HEK293 (cell line): Measurements from ENCODE around the gene RNF111.

ENCODE experiments used
- EGR2 ChIP-seq: fragments of 450-650 bp; formaldehyde crosslinking; IDR thresholded peaks from 2 replicates; pipeline ENCODE4 v1.5.1; 2016; ENCODE audit warnings: low read depth, missing biosample characterization, missing genetic modification characterization
- MEIS1 ChIP-seq: sonication (generic); formaldehyde crosslinking; IDR thresholded peaks from 2 replicates; pipeline ENCODE4 v1.8.1; 2022; ENCODE audit warnings: missing genetic modification reagents, mild to moderate bottlenecking, borderline replicate concordance
- SCRT2 ChIP-seq: fragments of 450-650 bp; formaldehyde crosslinking; IDR thresholded peaks from 2 replicates; pipeline ENCODE4 v1.5.1; 2016; ENCODE audit warnings: missing biosample characterization, missing genetic modification characterization
- ZBTB48 ChIP-seq: fragments of 450-650 bp; formaldehyde crosslinking; IDR thresholded peaks from 2 replicates; pipeline ENCODE4 v1.5.1; 2016; ENCODE audit warnings: missing biosample characterization, missing genetic modification characterization
- ZBTB8A ChIP-seq: fragments of 450-650 bp; formaldehyde crosslinking; IDR thresholded peaks from 2 replicates; pipeline ENCODE4 v1.5.1; 2016; ENCODE audit warnings: missing biosample characterization, missing genetic modification characterization
- ZNF169 ChIP-seq: fragments of 450-650 bp; formaldehyde crosslinking; IDR thresholded peaks from 2 replicates; pipeline ENCODE4 v1.5.1; 2016; ENCODE audit warnings: missing biosample characterization, missing genetic modification characterization
- ZNF174 ChIP-seq: fragments of 450-650 bp; formaldehyde crosslinking; IDR thresholded peaks from 2 replicates; pipeline ENCODE4 v1.5.0; 2017; ENCODE audit warnings: missing biosample characterization, mild to moderate bottlenecking, missing genetic modification characterization
- ZNF239 ChIP-seq: fragments of 450-650 bp; formaldehyde crosslinking; IDR thresholded peaks from 2 replicates; pipeline ENCODE4 v1.5.1; 2016; ENCODE audit warnings: missing biosample characterization, missing genetic modification characterization
- ZNF266 ChIP-seq: fragments of 450-650 bp; formaldehyde crosslinking; IDR thresholded peaks from 2 replicates; pipeline ENCODE4 v1.5.1; 2016; ENCODE audit warnings: missing biosample characterization, missing genetic modification characterization, low read depth
- ZNF302 ChIP-seq: fragments of 450-650 bp; formaldehyde crosslinking; IDR thresholded peaks from 2 replicates; pipeline ENCODE4 v1.5.1; 2016; ENCODE audit warnings: missing biosample characterization, missing genetic modification characterization, low read depth
- ZNF426 ChIP-seq: fragments of 450-650 bp; formaldehyde crosslinking; IDR thresholded peaks from 2 replicates; pipeline ENCODE4 v1.5.1; 2017; ENCODE audit warnings: missing biosample characterization, missing genetic modification characterization, mild to moderate bottlenecking, inconsistent platforms, moderate library complexity
- ZNF521 ChIP-seq: fragments of 450-650 bp; formaldehyde crosslinking; IDR thresholded peaks from 2 replicates; pipeline ENCODE4 v1.5.1; 2017; ENCODE audit warnings: missing biosample characterization, mild to moderate bottlenecking, missing genetic modification characterization
- ZNF558 ChIP-seq: fragments of 450-650 bp; formaldehyde crosslinking; IDR thresholded peaks from 2 replicates; pipeline ENCODE4 v1.5.1; 2016; ENCODE audit warnings: missing biosample characterization, missing genetic modification characterization
- ZNF560 ChIP-seq: fragments of 450-650 bp; formaldehyde crosslinking; IDR thresholded peaks from 2 replicates; pipeline ENCODE4 v1.5.1; 2017; ENCODE audit warnings: missing biosample characterization, missing genetic modification characterization, borderline replicate concordance
- ZNF664 ChIP-seq: fragments of 450-650 bp; formaldehyde crosslinking; IDR thresholded peaks from 2 replicates; pipeline ENCODE4 v1.5.1; 2016; ENCODE audit warnings: missing biosample characterization, missing genetic modification characterization
- ZXDB ChIP-seq: fragments of 450-650 bp; formaldehyde crosslinking; IDR thresholded peaks from 2 replicates; pipeline ENCODE4 v1.5.1; 2016; ENCODE audit warnings: missing biosample characterization, missing genetic modification characterization
- TF ChIP-seq, protein P1 (sequence below): fragments of 450-650 bp; formaldehyde crosslinking; IDR thresholded peaks from 2 replicates; pipeline ENCODE4 v1.5.1; 2016; ENCODE audit warnings: missing biosample characterization, missing genetic modification characterization
- TF ChIP-seq, protein P2 (sequence below): fragments of 450-650 bp; formaldehyde crosslinking; conservative IDR thresholded peaks from 2 replicates; pipeline ENCODE4 v1.5.1; 2016; ENCODE audit warnings: low read depth, missing biosample characterization, missing genetic modification characterization
- TF ChIP-seq, protein P3 (sequence below): fragments of 450-650 bp; formaldehyde crosslinking; IDR thresholded peaks from 2 replicates; pipeline ENCODE4 v1.5.1; 2017; ENCODE audit warnings: missing biosample characterization, missing genetic modification characterization
- TF ChIP-seq, protein P4 (sequence below): fragments of 450-650 bp; formaldehyde crosslinking; IDR thresholded peaks from 2 replicates; pipeline ENCODE4 v1.5.1; 2016; ENCODE audit warnings: missing biosample characterization, missing genetic modification characterization
- TF ChIP-seq, protein P5 (sequence below): fragments of 450-650 bp; formaldehyde crosslinking; IDR thresholded peaks from 2 replicates; pipeline ENCODE4 v1.5.1; 2017; ENCODE audit warnings: missing biosample characterization, missing genetic modification characterization
- TF ChIP-seq, protein P6 (sequence below): fragments of 450-650 bp; formaldehyde crosslinking; IDR thresholded peaks from 2 replicates; pipeline ENCODE4 v1.5.1; 2017; ENCODE audit warnings: missing biosample characterization, mild to moderate bottlenecking, missing genetic modification characterization, moderate library complexity
- TF ChIP-seq, protein P7 (sequence below): fragments of 450-650 bp; formaldehyde crosslinking; IDR thresholded peaks from 2 replicates; pipeline ENCODE4 v1.5.1; 2016; ENCODE audit warnings: missing biosample characterization, missing genetic modification characterization, borderline replicate concordance

The RNF111 gene

DNA sequence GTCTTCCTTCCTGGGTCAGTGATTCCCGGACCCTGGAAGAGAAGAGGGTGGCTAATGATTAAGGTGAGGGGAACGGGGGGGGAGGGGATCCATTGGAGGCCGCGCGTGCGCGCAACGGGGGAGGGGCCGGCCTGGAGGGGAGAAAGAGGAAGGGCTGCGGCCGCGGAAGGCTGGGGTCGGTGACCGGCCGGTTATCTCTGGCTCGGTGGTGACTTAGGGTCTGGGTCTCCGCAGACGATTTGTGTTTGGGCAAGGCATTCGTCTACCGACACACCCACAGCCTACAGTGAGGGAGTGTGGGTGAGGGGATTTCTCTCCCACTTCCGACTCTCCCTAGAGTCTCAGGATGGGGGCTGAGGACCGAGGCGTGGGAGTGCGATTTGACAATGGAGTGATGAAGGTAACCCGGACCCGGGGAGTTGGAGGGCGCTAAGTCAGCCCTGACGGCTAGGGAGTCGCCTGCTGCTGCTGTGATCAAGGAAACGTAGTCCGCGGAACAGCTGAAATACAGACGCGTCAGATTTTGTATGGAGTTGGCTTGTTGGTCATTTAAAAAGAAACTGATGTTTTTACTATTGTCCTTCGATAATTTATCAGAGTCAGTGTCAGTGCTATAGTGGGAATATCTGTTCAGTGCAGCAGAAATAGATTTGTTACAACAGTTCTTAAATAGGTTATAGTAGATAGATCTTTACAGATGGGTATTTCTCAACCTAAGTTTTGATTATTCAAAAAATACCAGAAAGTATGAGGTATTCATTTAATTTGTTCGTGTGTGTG lies 733 bp downstream of the RNF111 start (continued):
- TF ChIP-seq ZNF302 (tag by site-specific recombination) (no peak), ZNF521 (tag by site-specific recombination) (no peak), ZNF239 (tag by site-specific recombination) (no peak), ZBTB48 (tag by site-specific recombination) (peak; percentile 82), SCRT2 (tag by site-specific recombination) (no peak), ZNF169 (tag by site-specific recombination) (no peak), EGR2 (peak; percentile 92), ZXDB (peak; percentile 7; the same call in 1 of the 2 replicates), ZNF558 (tag by site-specific recombination) (no peak), ZNF426 (no peak), ZBTB8A (peak; percentile 42; the same call in 1 of the 2 replicates), ZNF174 (no peak), MEIS1 (CRISPR knock-in tag) (no peak), ZNF266 (tag by site-specific recombination) (no peak), ZNF560 (tag by site-specific recombination) (no peak), ZNF664 (tag by site-specific recombination) (no peak)
- TF ChIP-seq, protein P1, sequence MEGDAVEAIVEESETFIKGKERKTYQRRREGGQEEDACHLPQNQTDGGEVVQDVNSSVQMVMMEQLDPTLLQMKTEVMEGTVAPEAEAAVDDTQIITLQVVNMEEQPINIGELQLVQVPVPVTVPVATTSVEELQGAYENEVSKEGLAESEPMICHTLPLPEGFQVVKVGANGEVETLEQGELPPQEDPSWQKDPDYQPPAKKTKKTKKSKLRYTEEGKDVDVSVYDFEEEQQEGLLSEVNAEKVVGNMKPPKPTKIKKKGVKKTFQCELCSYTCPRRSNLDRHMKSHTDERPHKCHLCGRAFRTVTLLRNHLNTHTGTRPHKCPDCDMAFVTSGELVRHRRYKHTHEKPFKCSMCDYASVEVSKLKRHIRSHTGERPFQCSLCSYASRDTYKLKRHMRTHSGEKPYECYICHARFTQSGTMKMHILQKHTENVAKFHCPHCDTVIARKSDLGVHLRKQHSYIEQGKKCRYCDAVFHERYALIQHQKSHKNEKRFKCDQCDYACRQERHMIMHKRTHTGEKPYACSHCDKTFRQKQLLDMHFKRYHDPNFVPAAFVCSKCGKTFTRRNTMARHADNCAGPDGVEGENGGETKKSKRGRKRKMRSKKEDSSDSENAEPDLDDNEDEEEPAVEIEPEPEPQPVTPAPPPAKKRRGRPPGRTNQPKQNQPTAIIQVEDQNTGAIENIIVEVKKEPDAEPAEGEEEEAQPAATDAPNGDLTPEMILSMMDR (tag by site-specific recombination) = no peak
- TF ChIP-seq, protein P2, sequence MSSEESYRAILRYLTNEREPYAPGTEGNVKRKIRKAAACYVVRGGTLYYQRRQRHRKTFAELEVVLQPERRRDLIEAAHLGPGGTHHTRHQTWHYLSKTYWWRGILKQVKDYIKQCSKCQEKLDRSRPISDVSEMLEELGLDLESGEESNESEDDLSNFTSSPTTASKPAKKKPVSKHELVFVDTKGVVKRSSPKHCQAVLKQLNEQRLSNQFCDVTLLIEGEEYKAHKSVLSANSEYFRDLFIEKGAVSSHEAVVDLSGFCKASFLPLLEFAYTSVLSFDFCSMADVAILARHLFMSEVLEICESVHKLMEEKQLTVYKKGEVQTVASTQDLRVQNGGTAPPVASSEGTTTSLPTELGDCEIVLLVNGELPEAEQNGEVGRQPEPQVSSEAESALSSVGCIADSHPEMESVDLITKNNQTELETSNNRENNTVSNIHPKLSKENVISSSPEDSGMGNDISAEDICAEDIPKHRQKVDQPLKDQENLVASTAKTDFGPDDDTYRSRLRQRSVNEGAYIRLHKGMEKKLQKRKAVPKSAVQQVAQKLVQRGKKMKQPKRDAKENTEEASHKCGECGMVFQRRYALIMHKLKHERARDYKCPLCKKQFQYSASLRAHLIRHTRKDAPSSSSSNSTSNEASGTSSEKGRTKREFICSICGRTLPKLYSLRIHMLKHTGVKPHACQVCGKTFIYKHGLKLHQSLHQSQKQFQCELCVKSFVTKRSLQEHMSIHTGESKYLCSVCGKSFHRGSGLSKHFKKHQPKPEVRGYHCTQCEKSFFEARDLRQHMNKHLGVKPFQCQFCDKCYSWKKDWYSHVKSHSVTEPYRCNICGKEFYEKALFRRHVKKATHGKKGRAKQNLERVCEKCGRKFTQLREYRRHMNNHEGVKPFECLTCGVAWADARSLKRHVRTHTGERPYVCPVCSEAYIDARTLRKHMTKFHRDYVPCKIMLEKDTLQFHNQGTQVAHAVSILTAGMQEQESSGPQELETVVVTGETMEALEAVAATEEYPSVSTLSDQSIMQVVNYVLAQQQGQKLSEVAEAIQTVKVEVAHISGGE = no peak
- TF ChIP-seq, protein P3, sequence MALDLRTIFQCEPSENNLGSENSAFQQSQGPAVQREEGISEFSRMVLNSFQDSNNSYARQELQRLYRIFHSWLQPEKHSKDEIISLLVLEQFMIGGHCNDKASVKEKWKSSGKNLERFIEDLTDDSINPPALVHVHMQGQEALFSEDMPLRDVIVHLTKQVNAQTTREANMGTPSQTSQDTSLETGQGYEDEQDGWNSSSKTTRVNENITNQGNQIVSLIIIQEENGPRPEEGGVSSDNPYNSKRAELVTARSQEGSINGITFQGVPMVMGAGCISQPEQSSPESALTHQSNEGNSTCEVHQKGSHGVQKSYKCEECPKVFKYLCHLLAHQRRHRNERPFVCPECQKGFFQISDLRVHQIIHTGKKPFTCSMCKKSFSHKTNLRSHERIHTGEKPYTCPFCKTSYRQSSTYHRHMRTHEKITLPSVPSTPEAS = no peak
- TF ChIP-seq, protein P4, sequence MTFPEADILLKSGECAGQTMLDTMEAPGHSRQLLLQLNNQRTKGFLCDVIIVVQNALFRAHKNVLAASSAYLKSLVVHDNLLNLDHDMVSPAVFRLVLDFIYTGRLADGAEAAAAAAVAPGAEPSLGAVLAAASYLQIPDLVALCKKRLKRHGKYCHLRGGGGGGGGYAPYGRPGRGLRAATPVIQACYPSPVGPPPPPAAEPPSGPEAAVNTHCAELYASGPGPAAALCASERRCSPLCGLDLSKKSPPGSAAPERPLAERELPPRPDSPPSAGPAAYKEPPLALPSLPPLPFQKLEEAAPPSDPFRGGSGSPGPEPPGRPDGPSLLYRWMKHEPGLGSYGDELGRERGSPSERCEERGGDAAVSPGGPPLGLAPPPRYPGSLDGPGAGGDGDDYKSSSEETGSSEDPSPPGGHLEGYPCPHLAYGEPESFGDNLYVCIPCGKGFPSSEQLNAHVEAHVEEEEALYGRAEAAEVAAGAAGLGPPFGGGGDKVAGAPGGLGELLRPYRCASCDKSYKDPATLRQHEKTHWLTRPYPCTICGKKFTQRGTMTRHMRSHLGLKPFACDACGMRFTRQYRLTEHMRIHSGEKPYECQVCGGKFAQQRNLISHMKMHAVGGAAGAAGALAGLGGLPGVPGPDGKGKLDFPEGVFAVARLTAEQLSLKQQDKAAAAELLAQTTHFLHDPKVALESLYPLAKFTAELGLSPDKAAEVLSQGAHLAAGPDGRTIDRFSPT (tag by site-specific recombination) = no peak
- TF ChIP-seq, protein P5, sequence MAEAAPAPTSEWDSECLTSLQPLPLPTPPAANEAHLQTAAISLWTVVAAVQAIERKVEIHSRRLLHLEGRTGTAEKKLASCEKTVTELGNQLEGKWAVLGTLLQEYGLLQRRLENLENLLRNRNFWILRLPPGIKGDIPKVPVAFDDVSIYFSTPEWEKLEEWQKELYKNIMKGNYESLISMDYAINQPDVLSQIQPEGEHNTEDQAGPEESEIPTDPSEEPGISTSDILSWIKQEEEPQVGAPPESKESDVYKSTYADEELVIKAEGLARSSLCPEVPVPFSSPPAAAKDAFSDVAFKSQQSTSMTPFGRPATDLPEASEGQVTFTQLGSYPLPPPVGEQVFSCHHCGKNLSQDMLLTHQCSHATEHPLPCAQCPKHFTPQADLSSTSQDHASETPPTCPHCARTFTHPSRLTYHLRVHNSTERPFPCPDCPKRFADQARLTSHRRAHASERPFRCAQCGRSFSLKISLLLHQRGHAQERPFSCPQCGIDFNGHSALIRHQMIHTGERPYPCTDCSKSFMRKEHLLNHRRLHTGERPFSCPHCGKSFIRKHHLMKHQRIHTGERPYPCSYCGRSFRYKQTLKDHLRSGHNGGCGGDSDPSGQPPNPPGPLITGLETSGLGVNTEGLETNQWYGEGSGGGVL (tag by site-specific recombination) = peak; percentile 57; the same call in 1 of the 2 replicates
- TF ChIP-seq, protein P6, sequence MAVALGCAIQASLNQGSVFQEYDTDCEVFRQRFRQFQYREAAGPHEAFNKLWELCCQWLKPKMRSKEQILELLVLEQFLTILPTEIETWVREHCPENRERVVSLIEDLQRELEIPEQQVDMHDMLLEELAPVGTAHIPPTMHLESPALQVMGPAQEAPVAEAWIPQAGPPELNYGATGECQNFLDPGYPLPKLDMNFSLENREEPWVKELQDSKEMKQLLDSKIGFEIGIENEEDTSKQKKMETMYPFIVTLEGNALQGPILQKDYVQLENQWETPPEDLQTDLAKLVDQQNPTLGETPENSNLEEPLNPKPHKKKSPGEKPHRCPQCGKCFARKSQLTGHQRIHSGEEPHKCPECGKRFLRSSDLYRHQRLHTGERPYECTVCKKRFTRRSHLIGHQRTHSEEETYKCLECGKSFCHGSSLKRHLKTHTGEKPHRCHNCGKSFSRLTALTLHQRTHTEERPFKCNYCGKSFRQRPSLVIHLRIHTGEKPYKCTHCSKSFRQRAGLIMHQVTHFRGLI = no peak
- TF ChIP-seq, protein P7, sequence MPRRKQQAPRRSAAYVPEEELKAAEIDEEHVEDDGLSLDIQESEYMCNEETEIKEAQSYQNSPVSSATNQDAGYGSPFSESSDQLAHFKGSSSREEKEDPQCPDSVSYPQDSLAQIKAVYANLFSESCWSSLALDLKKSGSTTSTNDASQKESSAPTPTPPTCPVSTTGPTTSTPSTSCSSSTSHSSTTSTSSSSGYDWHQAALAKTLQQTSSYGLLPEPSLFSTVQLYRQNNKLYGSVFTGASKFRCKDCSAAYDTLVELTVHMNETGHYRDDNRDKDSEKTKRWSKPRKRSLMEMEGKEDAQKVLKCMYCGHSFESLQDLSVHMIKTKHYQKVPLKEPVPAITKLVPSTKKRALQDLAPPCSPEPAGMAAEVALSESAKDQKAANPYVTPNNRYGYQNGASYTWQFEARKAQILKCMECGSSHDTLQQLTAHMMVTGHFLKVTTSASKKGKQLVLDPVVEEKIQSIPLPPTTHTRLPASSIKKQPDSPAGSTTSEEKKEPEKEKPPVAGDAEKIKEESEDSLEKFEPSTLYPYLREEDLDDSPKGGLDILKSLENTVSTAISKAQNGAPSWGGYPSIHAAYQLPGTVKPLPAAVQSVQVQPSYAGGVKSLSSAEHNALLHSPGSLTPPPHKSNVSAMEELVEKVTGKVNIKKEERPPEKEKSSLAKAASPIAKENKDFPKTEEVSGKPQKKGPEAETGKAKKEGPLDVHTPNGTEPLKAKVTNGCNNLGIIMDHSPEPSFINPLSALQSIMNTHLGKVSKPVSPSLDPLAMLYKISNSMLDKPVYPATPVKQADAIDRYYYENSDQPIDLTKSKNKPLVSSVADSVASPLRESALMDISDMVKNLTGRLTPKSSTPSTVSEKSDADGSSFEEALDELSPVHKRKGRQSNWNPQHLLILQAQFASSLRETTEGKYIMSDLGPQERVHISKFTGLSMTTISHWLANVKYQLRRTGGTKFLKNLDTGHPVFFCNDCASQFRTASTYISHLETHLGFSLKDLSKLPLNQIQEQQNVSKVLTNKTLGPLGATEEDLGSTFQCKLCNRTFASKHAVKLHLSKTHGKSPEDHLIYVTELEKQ (tag by site-specific recombination) = no peak
